DOHH2 (cell line): Measurements from ENCODE around the gene PPFIA2.

Experiments
- H3F3A ChIP-seq: fragments of 200-600 bp; sonication (generic), shearing (Covaris generic); 2 replicates; pipeline ENCODE4 v1.6.0; 2016; ENCODE audit warnings: antibody characterized with exemption, mild to moderate bottlenecking; ENCODE audit not compliant: control insufficient read depth, insufficient read depth
- H3K27ac ChIP-seq: fragments of 200-600 bp; sonication (generic); 2 replicates; pipeline ENCODE4 v1.5.1; 2014; ENCODE audit warnings: low read depth, mild to moderate bottlenecking, low read length, moderate library complexity
- H3K27me3 ChIP-seq: fragments of 200-600 bp; sonication (generic); 2 replicates; pipeline ENCODE4 v1.6.1; 2014; ENCODE audit warnings: mild to moderate bottlenecking, low read length, mixed read lengths; ENCODE audit not compliant: control insufficient read depth
- H3K36me3 ChIP-seq: fragments of 200-600 bp; sonication (generic); 2 replicates; pipeline ENCODE4 v1.6.1; 2014; ENCODE audit warnings: mild to moderate bottlenecking, low read length, moderate library complexity, mixed read lengths; ENCODE audit not compliant: control insufficient read depth
- H3K4me1 ChIP-seq: fragments of 200-600 bp; sonication (generic); 2 replicates; pipeline ENCODE4 v1.6.1; 2014; ENCODE audit warnings: mild to moderate bottlenecking, low read length, mixed read lengths; ENCODE audit not compliant: control insufficient read depth
- H3K4me2 ChIP-seq: fragments of 200-600 bp; sonication (generic); 2 replicates; pipeline ENCODE4 v1.6.0; 2014; ENCODE audit warnings: mild to moderate bottlenecking, low read length, moderate library complexity
- H3K4me3 ChIP-seq: fragments of 200-600 bp; sonication (generic); 2 replicates; pipeline ENCODE4 v1.5.1; 2014; ENCODE audit warnings: mild to moderate bottlenecking, low read length, mixed read lengths
- H3K79me2 ChIP-seq: fragments of 200-600 bp; sonication (generic); 2 replicates; pipeline ENCODE4 v1.6.1; 2014; ENCODE audit warnings: mild to moderate bottlenecking, low read length, mixed read lengths; ENCODE audit not compliant: control insufficient read depth
- H3K9me2 ChIP-seq: fragments of 200-600 bp; sonication (generic); replicated peaks from 2 replicates; pipeline ENCODE4 v1.6.1; 2014; ENCODE audit warnings: mild to moderate bottlenecking, low read length, mixed read lengths; ENCODE audit not compliant: control insufficient read depth
- H3K9me3 ChIP-seq: fragments of 200-600 bp; sonication (generic); 2 replicates; pipeline ENCODE4 v1.6.1; 2014; ENCODE audit warnings: antibody characterized with exemption, low read length, mixed read lengths; ENCODE audit not compliant: control insufficient read depth, insufficient read depth
- H4K20me1 ChIP-seq: fragments of 200-600 bp; sonication (generic); 2 replicates; pipeline ENCODE4 v1.6.0; 2014; ENCODE audit warnings: low read depth, mild to moderate bottlenecking, antibody characterized with exemption, low read length, moderate library complexity; ENCODE audit not compliant: control insufficient read depth, insufficient read depth
- EZH2phosphoT487 ChIP-seq: fragments of 200-600 bp; sonication (generic); IDR thresholded peaks from 2 replicates; pipeline ENCODE4 v1.6.1; 2017; ENCODE audit warnings: borderline replicate concordance, mild to moderate bottlenecking, antibody characterized with exemption, low read length, moderate library complexity, mixed read lengths
- TF ChIP-seq, protein P1 (sequence below): fragments of 200-600 bp; sonication (generic); IDR thresholded peaks from one replicate; pipeline ENCODE4 v1.5.1; 2014; ENCODE audit warnings: antibody characterized with exemption, mild to moderate bottlenecking, low read depth, low read length; ENCODE audit not compliant: poor library complexity, severe bottlenecking

Gene PPFIA2

DNA sequence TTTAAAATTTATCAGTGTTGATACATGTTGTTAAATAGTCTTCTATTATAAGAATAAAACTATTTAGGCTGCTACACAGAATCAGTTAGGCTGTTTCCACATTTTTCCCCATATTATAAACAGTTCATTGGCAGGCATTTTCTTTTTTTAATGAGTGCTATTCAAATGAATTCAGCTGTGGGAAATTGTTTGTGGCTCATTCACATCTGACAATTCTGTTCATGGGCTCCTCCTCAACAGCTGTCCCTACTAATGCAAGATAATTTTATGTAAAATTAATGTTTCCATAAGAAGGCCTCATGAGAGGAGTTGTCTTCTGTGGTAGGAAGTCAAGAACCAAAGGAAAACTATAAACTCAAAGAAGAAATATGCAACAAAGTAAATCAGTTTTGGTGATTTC lies 218.0 kb downstream of the PPFIA2 start:
- no peaks in the 10 kb centered on the region for H4K20me1 ChIP-seq
- no peaks in the 10 kb centered on the region for H3K36me3 ChIP-seq
- no peak for TF ChIP-seq EZH2phosphoT487
- TF ChIP-seq, protein P1, sequence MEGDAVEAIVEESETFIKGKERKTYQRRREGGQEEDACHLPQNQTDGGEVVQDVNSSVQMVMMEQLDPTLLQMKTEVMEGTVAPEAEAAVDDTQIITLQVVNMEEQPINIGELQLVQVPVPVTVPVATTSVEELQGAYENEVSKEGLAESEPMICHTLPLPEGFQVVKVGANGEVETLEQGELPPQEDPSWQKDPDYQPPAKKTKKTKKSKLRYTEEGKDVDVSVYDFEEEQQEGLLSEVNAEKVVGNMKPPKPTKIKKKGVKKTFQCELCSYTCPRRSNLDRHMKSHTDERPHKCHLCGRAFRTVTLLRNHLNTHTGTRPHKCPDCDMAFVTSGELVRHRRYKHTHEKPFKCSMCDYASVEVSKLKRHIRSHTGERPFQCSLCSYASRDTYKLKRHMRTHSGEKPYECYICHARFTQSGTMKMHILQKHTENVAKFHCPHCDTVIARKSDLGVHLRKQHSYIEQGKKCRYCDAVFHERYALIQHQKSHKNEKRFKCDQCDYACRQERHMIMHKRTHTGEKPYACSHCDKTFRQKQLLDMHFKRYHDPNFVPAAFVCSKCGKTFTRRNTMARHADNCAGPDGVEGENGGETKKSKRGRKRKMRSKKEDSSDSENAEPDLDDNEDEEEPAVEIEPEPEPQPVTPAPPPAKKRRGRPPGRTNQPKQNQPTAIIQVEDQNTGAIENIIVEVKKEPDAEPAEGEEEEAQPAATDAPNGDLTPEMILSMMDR: no peak
- H3K79me2 ChIP-seq: no peaks in the 10 kb centered on the region
- H3K4me1 ChIP-seq: no peaks in the 10 kb centered on the region
- no peaks in the 10 kb centered on the region for H3F3A ChIP-seq
- no peak overlapping the region for H3K4me2 ChIP-seq
- no peak overlapping the region for H3K4me3 ChIP-seq
- no peaks in the 10 kb centered on the region for H3K9me3 ChIP-seq
- no peaks in the 10 kb centered on the region for H3K27me3 ChIP-seq
- no peak overlapping the region for H3K27ac ChIP-seq
- no peaks in the 10 kb centered on the region for H3K9me2 ChIP-seq

DNA sequence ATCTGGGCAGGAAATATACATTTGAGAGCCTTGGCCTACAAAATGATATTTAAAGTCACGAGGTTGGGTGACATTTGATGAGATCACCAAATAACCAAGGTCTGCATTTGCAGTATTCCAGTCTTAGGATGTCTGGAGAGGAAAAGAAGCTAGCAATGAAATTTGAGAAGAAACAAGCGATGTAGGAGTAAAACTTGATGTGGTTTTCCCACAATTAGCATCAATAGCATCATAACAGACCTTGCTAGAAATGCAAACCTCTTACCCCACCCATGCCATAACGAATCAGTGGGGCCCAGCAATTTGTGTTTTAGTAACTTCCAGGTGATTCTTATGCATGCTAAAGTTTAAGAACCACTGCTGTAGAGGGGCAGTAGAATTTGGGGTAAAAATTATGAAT lies 219.9 kb downstream of the PPFIA2 start:
- Histone ChIP-seq H3K4me2 (no peak overlapping the region), H3K36me3 (no peaks in the 10 kb centered on the region), H3K79me2 (no peaks in the 10 kb centered on the region), H3K4me1 (no peaks in the 10 kb centered on the region), H3F3A (no peaks in the 10 kb centered on the region), H3K4me3 (no peak overlapping the region), H3K27ac (no peak overlapping the region), H3K9me2 (no peaks in the 10 kb centered on the region), H3K27me3 (no peaks in the 10 kb centered on the region), H3K9me3 (no peaks in the 10 kb centered on the region), H4K20me1 (no peaks in the 10 kb centered on the region)
- TF ChIP-seq, protein P1: no peak
- no peak for TF ChIP-seq EZH2phosphoT487

DNA sequence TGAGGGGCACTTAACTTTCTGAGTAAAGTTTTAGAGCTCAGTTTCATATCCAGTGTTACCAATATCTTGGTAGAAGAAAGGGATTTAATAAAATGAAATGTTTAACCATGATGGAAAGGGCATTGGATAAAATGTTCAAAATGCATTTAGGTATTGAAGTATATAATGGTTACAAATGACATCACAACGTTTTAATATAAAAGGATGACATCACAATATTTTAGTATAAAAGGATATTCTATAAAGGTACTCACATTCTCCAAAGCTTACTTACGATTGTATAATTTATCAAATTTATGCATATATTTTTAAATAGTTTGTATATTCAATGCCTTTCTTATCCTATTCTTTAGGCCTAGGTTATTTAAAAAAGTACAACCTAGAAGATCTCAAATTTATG lies 226.1 kb downstream of the PPFIA2 start:
- no peaks in the 10 kb centered on the region for H3F3A ChIP-seq
- TF ChIP-seq EZH2phosphoT487: no peak
- TF ChIP-seq, protein P1: no peak
- H3K4me3 ChIP-seq: no peak overlapping the region
- no peaks in the 10 kb centered on the region for H4K20me1 ChIP-seq
- no peaks in the 10 kb centered on the region for H3K27me3 ChIP-seq
- H3K27ac ChIP-seq: no peak overlapping the region
- no peaks in the 10 kb centered on the region for H3K9me2 ChIP-seq
- H3K79me2 ChIP-seq: no peaks in the 10 kb centered on the region
- no peaks in the 10 kb centered on the region for H3K9me3 ChIP-seq
- no peaks in the 10 kb centered on the region for H3K36me3 ChIP-seq
- H3K4me1 ChIP-seq: no peaks in the 10 kb centered on the region
- H3K4me2 ChIP-seq: no peak overlapping the region

DNA sequence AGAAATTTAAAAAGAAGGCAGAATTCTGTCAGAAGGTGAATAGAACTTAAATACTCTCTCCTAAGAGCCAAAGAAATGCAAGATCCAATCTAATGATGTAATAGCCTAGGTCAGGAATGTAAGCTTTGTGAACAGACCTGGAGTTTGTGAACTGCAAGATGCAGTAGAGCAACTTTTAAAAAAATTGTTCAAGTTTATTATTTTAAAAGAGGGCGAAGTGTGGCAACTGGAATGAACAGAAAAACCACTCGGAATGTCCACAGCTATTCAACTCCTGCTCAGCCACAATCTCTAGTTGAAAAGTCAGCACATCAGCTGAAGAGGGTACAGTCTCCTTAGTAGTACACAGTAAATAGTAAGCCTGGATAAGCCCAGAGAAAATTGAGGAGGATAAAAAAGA lies 228.8 kb downstream of the PPFIA2 start:
- Histone ChIP-seq H4K20me1 (no peaks in the 10 kb centered on the region), H3K9me3 (no peaks in the 10 kb centered on the region), H3K4me2 (no peak overlapping the region), H3K27ac (no peak overlapping the region), H3K4me3 (no peak overlapping the region), H3K4me1 (no peaks in the 10 kb centered on the region), H3K79me2 (no peaks in the 10 kb centered on the region), H3K9me2 (no peaks in the 10 kb centered on the region), H3F3A (no peaks in the 10 kb centered on the region), H3K27me3 (no peaks in the 10 kb centered on the region), H3K36me3 (no peaks in the 10 kb centered on the region)
- no peak for TF ChIP-seq EZH2phosphoT487
- TF ChIP-seq, protein P1: no peak
